CD14-positive monocyte (primary cell): ENCODE measurements around the gene HLA-A. TPM values are rescaled to one million over a fixed set of nuclear protein-coding genes. Genes with fewer than 3 reads are reported as not detected.

Experiments used
- DNase-seq, 3 donors: peaks; one replicate each; pipeline ENCODE4 v3.0.0-alpha.2; 2011 to 2022
- H2AFZ ChIP-seq: 2 replicates; pipeline ENCODE4 v1.6.0; 2012; ENCODE audit warnings: mild to moderate bottlenecking, low read depth, low read length, inconsistent platforms; ENCODE audit not compliant: insufficient read depth, poor library complexity, severe bottlenecking
- H3K27ac ChIP-seq, 2 donors: 1 replicate in 1 of 2; 2 replicates in 1 of 2; pipeline ENCODE4 v1.5.1; 2012 to 2013; ENCODE audit warnings: low read length in 2 of 2, control low read depth in 1 of 2, inconsistent platforms in 1 of 2, low read depth in 1 of 2, mild to moderate bottlenecking in 1 of 2
- H3K27me3 ChIP-seq, 2 donors: one replicate each; pipeline versions ENCODE4 v1.6.0 to v1.6.1; 2011 to 2013; ENCODE audit warnings: low read length in 2 of 2; ENCODE audit not compliant: control insufficient read depth in 2 of 2, insufficient read depth in 2 of 2
- H3K36me3 ChIP-seq, 2 donors: replicated peaks in 1 of 2; 1 replicate in 1 of 2; 2 replicates in 1 of 2; pipeline versions ENCODE4 v1.5.1 to v1.6.1; 2012 to 2013; ENCODE audit warnings: low read length in 2 of 2, control low read depth in 1 of 2, inconsistent platforms in 1 of 2, mild to moderate bottlenecking in 1 of 2; ENCODE audit not compliant: insufficient read depth in 2 of 2, control insufficient read depth in 1 of 2
- H3K4me1 ChIP-seq, 2 donors: 1 replicate in 1 of 2; 2 replicates in 1 of 2; pipeline versions ENCODE4 v1.5.1 to v1.6.1; 2012 to 2013; ENCODE audit warnings: low read length in 2 of 2, control low read depth in 1 of 2, inconsistent platforms in 1 of 2, mild to moderate bottlenecking in 1 of 2, moderate library complexity in 1 of 2; ENCODE audit not compliant: insufficient read depth in 2 of 2, control insufficient read depth in 1 of 2
- H3K4me2 ChIP-seq: replicated peaks from 2 replicates; pipeline ENCODE3; 2012; ENCODE audit warnings: low read length, moderate library complexity, mild to moderate bottlenecking; ENCODE audit not compliant: poor library complexity, severe bottlenecking; ENCODE audit errors: extremely low read depth
- H3K4me3 ChIP-seq, 3 experiments: fragments of 200-600 bp in 1 of 3; sonication (generic) in 1 of 3; replicated peaks in 1 of 3; 1 replicate in 2 of 3; 2 replicates in 1 of 3; pipeline ENCODE4 v1.5.1; 2011 to 2013; ENCODE audit warnings: low read length in 3 of 3, mild to moderate bottlenecking in 3 of 3, control low read depth in 2 of 3, low read depth in 2 of 3, inconsistent platforms in 1 of 3, moderate library complexity in 1 of 3
- H3K79me2 ChIP-seq: 2 replicates; pipeline ENCODE4 v1.6.0; 2012; ENCODE audit warnings: mild to moderate bottlenecking, control low read depth, inconsistent platforms, low read length, moderate library complexity; ENCODE audit not compliant: insufficient read depth
- H3K9ac ChIP-seq: 2 replicates; pipeline ENCODE4 v1.6.0; 2017; ENCODE audit warnings: low read length, mild to moderate bottlenecking; ENCODE audit not compliant: insufficient read depth, poor library complexity, severe bottlenecking
- H3K9me3 ChIP-seq, 2 donors: replicated peaks in 1 of 2; 1 replicate in 1 of 2; 2 replicates in 1 of 2; pipeline versions ENCODE4 v1.5.1 to v1.6.1; 2012 to 2013; ENCODE audit warnings: low read length in 2 of 2, control low read depth in 1 of 2; ENCODE audit not compliant: control insufficient read depth in 1 of 2, insufficient read depth in 1 of 2
- H4K20me1 ChIP-seq: 2 replicates; pipeline ENCODE4 v1.6.0; 2012; ENCODE audit warnings: mild to moderate bottlenecking, low read length, control low read depth, moderate library complexity; ENCODE audit not compliant: insufficient read depth
- H3K27ac Mint-ChIP-seq, 7 donors: one replicate each; pipeline ENCODE4 v1.8.0; 2020; ENCODE audit warnings: mild to moderate bottlenecking in 7 of 7, mixed read lengths in 7 of 7, moderate library complexity in 6 of 7, inconsistent platforms in 2 of 7
- H3K27me3 Mint-ChIP-seq, 3 donors: one replicate each; pipeline ENCODE4 v1.8.0; 2021 to 2022; ENCODE audit warnings: low read depth in 3 of 3, mild to moderate bottlenecking in 3 of 3, mixed read lengths in 3 of 3, moderate library complexity in 3 of 3, inconsistent platforms in 1 of 3
- H3K36me3 Mint-ChIP-seq, 2 donors: one replicate each; pipeline ENCODE4 v1.8.0; 2020; ENCODE audit warnings: mixed read lengths in 2 of 2, inconsistent platforms in 1 of 2, mild to moderate bottlenecking in 1 of 2
- H3K4me1 Mint-ChIP-seq: one replicate; pipeline ENCODE4 v1.8.0; 2020; ENCODE audit warnings: mild to moderate bottlenecking, mixed read lengths
- H3K4me3 Mint-ChIP-seq, 2 donors: one replicate each; pipeline ENCODE4 v1.8.0; 2020; ENCODE audit warnings: mild to moderate bottlenecking in 2 of 2, mixed read lengths in 2 of 2, moderate library complexity in 1 of 2
- H3K9me3 Mint-ChIP-seq, 7 donors: one replicate each; pipeline ENCODE4 v1.8.0; 2020 to 2022; ENCODE audit warnings: mixed read lengths in 7 of 7, mild to moderate bottlenecking in 6 of 7, moderate library complexity in 6 of 7, inconsistent platforms in 2 of 7
- WGBS: methylation state at CpG from one replicate; pipeline ENCODE4 v1.1.5; 2013; ENCODE audit warnings: missing lambda C conversion rate; ENCODE audit not compliant: insufficient coverage; 5-methylcytosine and 5-hydroxymethylcytosine counted together
- intact Hi-C, 2 donors: fragments of 100-400 bp; cut with micrococcal nuclease; formaldehyde crosslinking; loops; one replicate each; pipeline versions ENCODE4 v1.15.0 to v1.15.1; 2023
- polyA plus RNA-seq, 3 donors: library from polyadenylated mRNA; depleted of rRNA in 1 of 3; unstranded in 2 of 3; stranded (reverse) in 1 of 3; fragments of 300-500 nt in 2 of 3; fragments of >200 nt in 1 of 3; fragmentation: Illumina TruSeq in 2 of 3; gene quantifications; 1 replicate in 2 of 3; 2 replicates in 1 of 3; pipeline ENCODE4 v1.2.3, GENCODE V29; 2012 to 2021
- TF ChIP-seq, protein P1 (sequence below): fragments of 200-600 bp; IDR thresholded peaks from one replicate; pipeline ENCODE4 v1.8.0; 2022; ENCODE audit warnings: antibody characterized with exemption, mild to moderate bottlenecking

Gene HLA-A
- polyA plus RNA-seq, 3 donors = 1,518 to 2,788 (median 1,574) TPM

DNA sequence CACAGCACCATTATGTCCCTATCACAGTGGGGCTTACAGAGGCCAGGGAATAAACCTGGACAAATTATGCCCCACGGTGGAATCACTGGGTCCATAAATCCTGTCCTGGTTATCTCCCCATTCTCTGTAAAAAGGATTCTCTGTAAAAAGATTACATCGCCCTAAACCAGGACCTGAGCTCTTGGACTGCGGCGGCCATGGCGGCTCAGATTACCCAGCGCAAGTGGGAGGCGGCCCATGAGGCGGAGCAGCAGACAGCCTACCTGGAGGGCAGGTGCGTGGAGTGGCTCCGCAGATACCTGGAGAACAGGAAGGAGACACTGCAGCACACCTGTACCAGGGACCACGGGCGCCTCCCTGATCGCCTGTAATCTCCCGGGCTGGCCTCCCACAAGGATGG lies 8.4 kb upstream of the HLA-A start:
- Histone ChIP-seq H3K27me3 (no peaks in the 10 kb centered on the region), H2AFZ (no peak overlapping the region), H4K20me1 (no peaks in the 10 kb centered on the region), H3K4me2 (no peak overlapping the region), H3K27ac (no peak overlapping the region), H3K79me2 (no peaks in the 10 kb centered on the region), H3K9ac (no peak overlapping the region), H3K36me3 (no peaks in the 10 kb centered on the region), H3K4me3 (no peak overlapping the region), H3K4me1 (no peaks in the 10 kb centered on the region), H3K9me3 (no peaks in the 10 kb centered on the region)
- Mint-ChIP-seq H3K9me3 (peaks cover 0 to 3% (median 0%) of the 10 kb centered on the region in 7 donors), H3K27ac (no peak overlapping the region), H3K36me3 (peaks cover 6 to 11% of the 10 kb centered on the region in 2 donors), H3K4me1 (peaks cover 5% of the 10 kb centered on the region), H3K27me3 (peaks cover 0 to 4% (median 1%) of the 10 kb centered on the region in 3 donors), H3K4me3 (no peak overlapping the region)
- TF ChIP-seq, protein P1, sequence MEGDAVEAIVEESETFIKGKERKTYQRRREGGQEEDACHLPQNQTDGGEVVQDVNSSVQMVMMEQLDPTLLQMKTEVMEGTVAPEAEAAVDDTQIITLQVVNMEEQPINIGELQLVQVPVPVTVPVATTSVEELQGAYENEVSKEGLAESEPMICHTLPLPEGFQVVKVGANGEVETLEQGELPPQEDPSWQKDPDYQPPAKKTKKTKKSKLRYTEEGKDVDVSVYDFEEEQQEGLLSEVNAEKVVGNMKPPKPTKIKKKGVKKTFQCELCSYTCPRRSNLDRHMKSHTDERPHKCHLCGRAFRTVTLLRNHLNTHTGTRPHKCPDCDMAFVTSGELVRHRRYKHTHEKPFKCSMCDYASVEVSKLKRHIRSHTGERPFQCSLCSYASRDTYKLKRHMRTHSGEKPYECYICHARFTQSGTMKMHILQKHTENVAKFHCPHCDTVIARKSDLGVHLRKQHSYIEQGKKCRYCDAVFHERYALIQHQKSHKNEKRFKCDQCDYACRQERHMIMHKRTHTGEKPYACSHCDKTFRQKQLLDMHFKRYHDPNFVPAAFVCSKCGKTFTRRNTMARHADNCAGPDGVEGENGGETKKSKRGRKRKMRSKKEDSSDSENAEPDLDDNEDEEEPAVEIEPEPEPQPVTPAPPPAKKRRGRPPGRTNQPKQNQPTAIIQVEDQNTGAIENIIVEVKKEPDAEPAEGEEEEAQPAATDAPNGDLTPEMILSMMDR = no peak
- intact Hi-C loops = no loop called here
- WGBS = 100% methylated on average over 2 of the region's 14 CpGs
- DNase-seq = no peak

- Mint-ChIP-seq H3K27ac (no peak overlapping the region), H3K4me3 (no peak overlapping the region), H3K4me1 (peaks cover 14% of the 10 kb centered on the region), H3K27me3 (peaks cover 0 to 4% (median 1%) of the 10 kb centered on the region in 3 donors), H3K36me3 (peaks cover 2 to 5% of the 10 kb centered on the region in 2 donors), H3K9me3 (peaks cover 0 to 3% (median 0%) of the 10 kb centered on the region in 7 donors)
- TF ChIP-seq, protein P1 = no peak
- no peaks in the 10 kb centered on the region for H4K20me1 ChIP-seq
- no peaks in the 10 kb centered on the region for H3K36me3 ChIP-seq
- intact Hi-C loops = no loop called here
- peaks cover under 1 to 4% of the 10 kb centered on the region in 2 donors for H3K4me1 ChIP-seq
- no peak for DNase-seq
- H3K4me2 ChIP-seq = no peak overlapping the region
- H3K79me2 ChIP-seq = no peaks in the 10 kb centered on the region
- no peak overlapping the region for H3K4me3 ChIP-seq
- H3K27ac ChIP-seq = no peak overlapping the region
- WGBS = no CpG with 5 or more reads among the region's 1 CpG
- no peak overlapping the region for H3K9ac ChIP-seq
- no peaks in the 10 kb centered on the region for H3K9me3 ChIP-seq
- no peak overlapping the region for H2AFZ ChIP-seq
- H3K27me3 ChIP-seq = no peaks in the 10 kb centered on the region
Measured at GRCh38 chr6:29935273-29935955, 6.9 kb upstream of the HLA-A start.
